Muscle of back (tissue), 13 donors: ENCODE data around the gene CNN3. TPM values are rescaled to one million over a fixed set of nuclear protein-coding genes. Genes with fewer than 3 reads are reported as not detected.

ENCODE experiments used
- DNase-seq, 3 donors: peaks; one replicate each; pipeline versions ENCODE4 v3.0.0 to v3.0.0-alpha.2; 2013
- long read RNA-seq, 9 donors: transcript quantifications; one replicate each; lab custom pipeline, GENCODE V29; 2026
- polyA plus RNA-seq, 10 donors: library from polyadenylated mRNA; unstranded; fragments of 120-200 nt; gene quantifications; one replicate each; pipeline ENCODE4 v1.2.1, GENCODE V29; 2013; ENCODE audit not compliant: insufficient read length in 10 of 10

Gene CNN3
- 100 to 1,000 TPM; 297 to 463 (median 403) TPM for polyA plus RNA-seq
- long read RNA-seq, donor 1, transcript CNN3-201 (7 exons, 2,165 nt) = major isoform, 120 of 145 reads
- long read RNA-seq, donor 1, partial matches to known transcripts = 24 of 145 reads
- long read RNA-seq, donor 1, other reads (novel, unspliced or antisense) = 0 of 145 reads
- long read RNA-seq, donor 2, transcript CNN3-201 (7 exons, 2,165 nt) = major isoform, 97 of 131 reads
- long read RNA-seq, donor 2, partial matches to known transcripts = 25 of 131 reads
- long read RNA-seq, donor 2, other reads (novel, unspliced or antisense) = 0 of 131 reads
- long read RNA-seq, donor 3 = 0 reads
- long read RNA-seq, donor 4, transcript CNN3-201 (7 exons, 2,165 nt) = major isoform, 108 of 132 reads
- long read RNA-seq, donor 4, partial matches to known transcripts = 20 of 132 reads
- long read RNA-seq, donor 4, other reads (novel, unspliced or antisense) = 0 of 132 reads
- long read RNA-seq, donor 5, transcript CNN3-201 (7 exons, 2,165 nt) = major isoform, 150 of 248 reads
- long read RNA-seq, donor 5, partial matches to known transcripts = 82 of 248 reads
- long read RNA-seq, donor 5, other reads (novel, unspliced or antisense) = 11 of 248 reads
- long read RNA-seq, donor 6, transcript CNN3-201 (7 exons, 2,165 nt) = major isoform, 136 of 161 reads
- long read RNA-seq, donor 6, partial matches to known transcripts = 21 of 161 reads
- long read RNA-seq, donor 6, other reads (novel, unspliced or antisense) = 0 of 161 reads
- long read RNA-seq, donor 7, transcript CNN3-201 (7 exons, 2,165 nt) = major isoform, 102 of 120 reads
- long read RNA-seq, donor 7, partial matches to known transcripts = 15 of 120 reads
- long read RNA-seq, donor 7, other reads (novel, unspliced or antisense) = 0 of 120 reads
- long read RNA-seq, donor 8, transcript CNN3-201 (7 exons, 2,165 nt) = major isoform, 94 of 115 reads
- long read RNA-seq, donor 8, partial matches to known transcripts = 18 of 115 reads
- long read RNA-seq, donor 8, other reads (novel, unspliced or antisense) = 0 of 115 reads
- long read RNA-seq, donor 9, transcript CNN3-201 (7 exons, 2,165 nt) = major isoform, 20 of 22 reads
- long read RNA-seq, donor 9, partial matches to known transcripts = 0 of 22 reads
- long read RNA-seq, donor 9, other reads (novel, unspliced or antisense) = 0 of 22 reads

DNA sequence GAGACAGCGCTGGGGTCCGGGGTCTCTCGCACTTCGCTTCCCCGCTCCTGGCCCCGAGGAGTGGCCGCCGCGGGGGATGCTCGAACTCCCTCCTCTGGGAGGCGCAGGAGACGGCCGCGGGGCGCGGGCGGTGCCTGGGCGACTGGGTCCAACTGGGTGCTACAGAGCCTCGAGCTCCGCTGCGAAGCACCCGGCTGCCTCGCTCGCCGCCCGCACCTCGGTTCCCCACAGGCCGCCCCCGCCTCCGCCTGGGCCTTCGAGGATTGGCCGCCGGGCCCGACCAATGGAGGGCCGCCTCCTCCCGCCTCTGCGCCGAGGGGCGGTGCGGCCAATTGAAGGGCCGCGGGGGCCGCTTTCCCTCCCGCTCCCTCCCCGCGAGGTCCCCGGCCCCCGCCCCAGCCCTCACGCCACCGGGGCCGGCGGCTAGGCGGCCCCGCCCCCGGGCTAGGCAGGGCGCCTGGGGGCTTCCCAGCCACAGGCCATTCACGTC lies at the start of gene CNN3:
CNN3 (minus strand) TSS at position 196 of the 490 bp plus-strand sequence. CDS start 216 bp downstream, outside the sequence.
- DNase-seq = peak; percentile 94 to 97 (median 95)

- DNase-seq = peak in 2 of 3 donors; percentile 33 to 87
These were observed 47.9 kb upstream of the CNN3 start for GRCh38 chr1:94974824-94975223.

GRCh38 chr1:94974241-94974640 lies 47.3 kb upstream of the CNN3 start:
- DNase-seq = peak; percentile 76 to 90 (median 79)

- peak in 2 of 3 donors; percentile 72 to 81 for DNase-seq
These were observed 46.5 kb upstream of the CNN3 start for GRCh38 chr1:94973309-94973922.

GRCh38 chr1:94971491-94971924 lies 44.6 kb upstream of the CNN3 start:
- peak in 2 of 3 donors; percentile 27 to 66 for DNase-seq

- DNase-seq = peak in 1 of 3 donors; percentile 29
These were observed 43.9 kb upstream of the CNN3 start for GRCh38 chr1:94970783-94971182.

- DNase-seq = no peak
These were observed 42.2 kb upstream of the CNN3 start for GRCh38 chr1:94969137-94969536.

DNA sequence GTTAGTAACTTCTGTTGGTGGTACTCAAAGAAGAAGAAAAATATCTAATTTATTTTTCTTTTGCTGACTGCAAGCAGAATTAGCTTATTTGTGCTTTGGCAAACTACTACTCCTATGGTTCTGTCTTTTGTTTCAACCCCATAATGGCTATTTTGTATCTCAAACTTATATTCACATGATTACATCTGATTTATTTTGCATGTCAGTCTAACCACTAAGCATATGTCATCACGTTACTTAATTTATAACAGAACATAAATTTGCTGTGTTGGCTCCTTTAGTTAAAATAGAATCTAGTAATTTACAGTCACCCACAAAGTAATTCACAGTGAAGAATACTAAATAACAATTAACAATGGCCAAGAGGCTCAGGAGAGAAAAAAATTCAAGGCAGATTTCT lies 39.1 kb upstream of the CNN3 start:
- DNase-seq = peak in 1 of 3 donors; percentile 23

- no peak for DNase-seq
These were observed 37.0 kb upstream of the CNN3 start for GRCh38 chr1:94963864-94964263.

DNA sequence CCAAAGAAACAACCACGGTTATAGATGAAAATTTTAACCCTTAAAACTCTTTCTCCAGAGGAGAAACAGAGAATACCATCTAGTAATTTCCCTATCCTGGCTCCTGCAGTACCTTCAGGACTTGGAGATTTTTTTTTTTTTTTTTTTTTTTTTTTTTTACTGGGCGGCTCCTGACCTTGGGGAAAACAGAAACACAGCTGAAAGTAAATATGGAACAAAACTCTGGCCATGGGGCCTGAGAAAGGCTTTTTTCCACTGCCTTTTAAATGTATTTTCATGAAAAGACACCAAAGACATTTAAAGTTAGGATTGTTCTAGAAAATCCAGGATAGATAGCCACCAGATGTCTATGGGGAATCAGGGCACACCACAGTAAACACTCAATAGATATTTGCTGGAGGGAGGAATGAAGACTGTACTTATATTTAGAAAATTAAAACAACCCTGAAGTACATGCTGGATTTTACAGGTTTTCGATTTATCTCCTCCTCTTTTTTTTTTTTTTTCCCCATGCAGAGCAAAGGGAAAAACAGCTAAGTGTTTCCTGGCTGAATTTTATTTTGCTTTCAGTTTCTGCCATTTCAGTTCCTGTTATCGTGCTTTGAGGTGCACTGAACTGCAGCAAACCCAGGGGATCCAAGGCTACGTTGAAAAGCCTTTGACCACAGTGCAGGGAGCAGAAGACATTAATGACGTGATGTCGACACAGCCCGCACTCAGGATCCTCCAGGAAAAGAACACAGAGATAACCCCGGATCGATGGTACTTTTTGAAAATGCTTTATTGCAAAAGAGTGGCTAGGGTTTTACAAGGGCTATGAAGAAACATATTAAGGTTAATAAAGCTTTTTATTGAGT lies 35.7 kb upstream of the CNN3 start:
- DNase-seq = peak in 2 of 3 donors; percentile 67 to 86

GRCh38 chr1:94961988-94962387 lies 35.1 kb upstream of the CNN3 start:
- DNase-seq = peak in 1 of 3 donors; percentile 71

GRCh38 chr1:94961582-94961981 lies 34.7 kb upstream of the CNN3 start:
- DNase-seq = peak in 1 of 3 donors; percentile 22

- no peak for DNase-seq
These were observed 31.2 kb upstream of the CNN3 start for GRCh38 chr1:94958081-94958480.

DNA sequence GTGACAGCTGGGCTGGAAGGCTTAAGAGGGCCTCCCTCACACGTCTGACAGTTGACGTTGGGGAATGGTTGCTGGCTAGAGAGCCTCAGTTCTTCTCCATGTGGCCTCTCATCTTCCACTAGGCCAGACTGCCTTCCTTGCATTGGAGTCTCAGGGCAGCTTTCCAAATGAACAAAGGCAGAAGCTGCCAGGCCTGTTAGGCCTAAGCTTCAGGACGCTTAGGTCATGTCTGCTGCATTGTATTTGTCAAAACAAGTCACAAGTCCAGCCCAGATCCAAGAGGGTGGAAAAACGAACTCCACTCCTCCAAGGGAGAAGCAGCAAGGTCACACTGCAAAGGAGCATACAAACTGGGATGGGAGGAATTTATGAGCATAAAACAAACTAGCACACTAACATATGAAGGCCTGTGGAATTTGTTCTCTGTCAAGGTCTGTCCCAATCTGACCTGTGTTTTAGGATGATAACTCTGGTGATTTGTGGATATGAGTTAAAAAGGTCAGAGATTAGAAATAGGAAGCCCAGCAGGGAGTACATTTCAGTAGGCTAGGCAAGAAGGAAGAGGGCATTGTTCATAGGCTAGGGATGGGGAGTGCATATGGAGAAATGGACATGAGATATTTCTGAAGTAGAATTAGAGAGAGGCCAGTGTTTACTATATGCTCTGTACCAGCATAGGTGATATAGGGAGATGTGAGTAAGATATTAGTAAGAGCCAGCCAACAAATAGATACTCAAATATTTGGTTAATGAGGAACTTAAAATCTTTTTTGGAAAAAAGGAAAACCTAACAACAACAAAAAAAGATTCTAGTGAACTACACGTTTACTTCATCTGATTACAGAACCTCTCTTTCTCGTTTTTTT lies 29.1 kb upstream of the CNN3 start:
- DNase-seq = peak in 2 of 3 donors; percentile 57 to 75

DNA sequence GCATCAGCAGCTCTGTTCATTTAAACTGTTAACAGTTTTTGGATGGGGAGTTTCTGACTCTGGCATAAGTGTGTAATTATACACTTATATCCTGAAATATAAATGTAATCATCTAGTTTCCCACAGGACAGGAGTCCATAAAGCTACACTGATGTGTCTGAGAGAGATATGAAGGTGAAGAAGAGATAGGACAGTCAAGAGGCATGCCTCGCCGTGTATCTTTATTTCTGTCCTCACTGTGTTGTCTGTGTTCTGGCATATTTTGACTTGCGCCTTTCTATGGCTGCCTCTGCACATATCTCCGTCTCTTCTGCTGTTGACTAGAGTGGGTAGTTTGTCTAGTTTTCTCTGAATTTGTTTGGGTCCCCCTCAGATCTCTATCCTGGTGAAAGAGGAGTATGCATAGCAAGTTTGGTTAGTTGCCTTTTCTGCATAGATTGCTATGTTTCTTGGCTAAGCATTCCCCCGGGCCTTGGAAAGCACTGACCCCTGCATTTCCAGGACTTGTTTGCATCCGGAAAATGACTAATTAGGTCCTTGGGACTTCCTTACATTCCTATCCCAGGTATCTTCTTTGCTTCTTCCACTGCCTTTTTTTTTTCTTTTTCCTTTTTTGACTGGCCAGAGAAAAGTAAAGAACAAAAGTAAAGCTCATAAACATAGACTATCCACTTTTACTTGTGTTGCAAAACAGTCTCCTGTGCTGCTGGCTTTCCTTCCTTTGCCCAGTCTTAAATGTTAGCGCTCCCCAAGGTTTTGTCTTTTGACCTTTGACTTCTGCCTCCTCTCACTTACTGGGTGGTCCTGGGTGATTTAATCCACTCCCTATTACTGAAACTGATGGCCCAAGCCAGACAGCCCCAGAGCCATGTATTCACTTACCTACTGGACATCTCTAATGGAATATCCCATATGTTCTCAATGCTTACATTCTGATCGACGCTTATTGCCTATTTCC lies 27.6 kb upstream of the CNN3 start:
- peak in 1 of 3 donors; percentile 62 for DNase-seq

- DNase-seq = no peak
These were observed 26.8 kb upstream of the CNN3 start for GRCh38 chr1:94953746-94954145.

- no peak for DNase-seq
These were observed 26.2 kb upstream of the CNN3 start for GRCh38 chr1:94953107-94953506.

GRCh38 chr1:94952539-94952938 lies 25.6 kb upstream of the CNN3 start:
- DNase-seq = no peak
